Chondrocyte (in vitro differentiated cells): Measurements from ENCODE around the gene GRB2. TPM values are rescaled to one million over a fixed set of nuclear protein-coding genes. Genes with fewer than 3 reads are reported as not detected.

Experiments
- DNase-seq: peaks from one replicate; pipeline ENCODE4 v3.0.0; 2021; ENCODE audit warnings: mixed read lengths, low spot score
- H3K27ac Mint-ChIP-seq: one replicate; pipeline ENCODE4 v1.8.0; 2021; ENCODE audit warnings: mild to moderate bottlenecking, moderate library complexity, mixed read lengths; ENCODE audit not compliant: unreplicated experiment
- H3K27me3 Mint-ChIP-seq: 2 replicates; pipeline ENCODE4 v1.8.0; 2021; ENCODE audit warnings: low read depth, mixed read lengths
- H3K36me3 Mint-ChIP-seq: 2 replicates; pipeline ENCODE4 v1.8.0; 2021; ENCODE audit warnings: low read depth, mixed read lengths
- H3K4me1 Mint-ChIP-seq: 2 replicates; pipeline ENCODE4 v1.8.0; 2021; ENCODE audit warnings: low read depth, mild to moderate bottlenecking, mixed read lengths
- H3K4me3 Mint-ChIP-seq: one replicate; pipeline ENCODE4 v1.8.0; 2021; ENCODE audit warnings: mild to moderate bottlenecking, moderate library complexity, mixed read lengths; ENCODE audit not compliant: unreplicated experiment
- H3K9me3 Mint-ChIP-seq: 2 replicates; pipeline ENCODE4 v1.8.0; 2021; ENCODE audit warnings: low read depth, mixed read lengths
- CTCF ChIP-seq: fragments of 200-600 bp; sonication (generic); IDR thresholded peaks from 2 replicates; pipeline ENCODE4 v1.5.0; 2021; ENCODE audit warnings: antibody characterized with exemption, mild to moderate bottlenecking, moderate library complexity
- total RNA-seq: library from RNA; stranded (reverse); gene quantifications from 3 replicates; pipeline ENCODE4 v1.2.1, GENCODE V29; 2021

GRB2 gene
- total RNA-seq, 1 donor from 2014 or later: 79.4 TPM

DNA sequence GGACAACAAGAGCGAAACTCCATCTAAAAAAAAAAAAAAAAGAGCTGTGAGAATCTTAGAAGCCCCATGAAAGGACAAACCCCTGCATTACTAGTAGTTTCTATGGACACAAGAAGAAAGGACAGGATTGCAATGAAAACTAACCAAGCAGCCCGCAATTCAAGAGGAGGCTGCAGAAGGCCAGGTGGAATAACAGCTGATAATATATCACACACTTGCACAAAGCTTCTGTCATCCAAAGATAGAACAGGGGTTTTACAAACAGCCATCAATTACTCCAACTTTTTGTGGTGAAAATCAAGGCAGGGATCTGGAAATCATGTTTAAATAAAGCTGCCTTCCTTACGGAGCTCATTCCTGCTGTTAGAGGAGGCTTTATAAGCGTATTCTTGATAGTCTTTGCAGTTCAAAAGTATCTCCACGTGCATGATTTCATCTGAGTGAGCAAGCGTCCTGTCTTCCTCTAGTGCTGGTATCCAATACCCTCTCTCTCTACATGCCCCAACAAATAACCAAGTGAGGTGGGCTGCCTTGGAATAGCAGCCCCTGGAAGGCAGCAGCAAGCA, 27.8 kb upstream of the GRB2 start:
- Mint-ChIP-seq H3K4me1 (peaks cover 34% of the 10 kb centered on the region), H3K27ac (no peak overlapping the region), H3K9me3 (no peaks in the 10 kb centered on the region), H3K27me3 (no peaks in the 10 kb centered on the region), H3K4me3 (no peak overlapping the region), H3K36me3 (no peaks in the 10 kb centered on the region)
- TF ChIP-seq CTCF: no peak
- DNase-seq: no peak

DNA sequence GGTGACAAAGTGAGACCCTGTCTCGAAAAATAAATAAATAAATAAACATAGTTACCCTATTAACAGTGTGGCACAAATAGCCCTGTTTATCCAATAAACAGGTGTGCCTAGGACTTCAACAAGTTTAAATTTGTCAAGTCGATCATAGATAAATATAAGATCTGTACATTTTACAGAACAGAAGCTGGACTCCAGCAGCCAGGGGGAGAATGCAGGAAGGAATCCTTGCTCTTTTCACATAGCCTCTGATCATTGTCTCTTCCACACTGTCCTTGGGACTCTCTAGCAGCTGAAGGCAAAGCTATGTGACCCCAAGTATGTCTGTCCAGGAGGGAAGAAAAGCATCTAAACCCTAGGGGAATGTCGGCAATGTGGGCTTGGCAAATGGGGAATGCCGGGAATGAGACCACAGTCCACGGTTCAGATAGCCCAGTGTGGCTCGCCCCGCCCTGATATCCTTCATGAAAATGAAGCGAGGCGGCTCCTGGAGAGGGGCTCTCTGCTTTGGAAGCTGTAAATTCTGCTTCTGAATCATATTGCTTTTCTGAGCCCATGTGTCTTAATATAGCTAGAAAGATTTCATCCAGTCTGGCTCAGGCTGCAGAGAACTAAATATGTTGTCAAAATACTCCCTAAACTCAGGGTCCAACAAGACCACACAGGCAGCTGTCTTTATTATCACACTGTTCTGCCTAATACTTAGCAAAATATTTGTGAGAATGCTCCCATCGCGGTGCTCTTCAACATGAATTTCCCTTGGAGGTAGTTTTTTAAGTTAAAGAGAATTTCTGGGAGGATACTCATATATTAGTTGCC, 24.9 kb upstream of the GRB2 start:
- Mint-ChIP-seq H3K9me3 (no peaks in the 10 kb centered on the region), H3K27ac (peak overlapping the region; percentile 96), H3K4me3 (peak overlapping the region; percentile 49), H3K4me1 (peaks cover 49% of the 10 kb centered on the region), H3K27me3 (no peaks in the 10 kb centered on the region), H3K36me3 (no peaks in the 10 kb centered on the region)
- DNase-seq: no peak
- TF ChIP-seq CTCF: peak; percentile 63

- TF ChIP-seq CTCF: no peak
- no peaks in the 10 kb centered on the region for H3K36me3 Mint-ChIP-seq
- no peaks in the 10 kb centered on the region for H3K27me3 Mint-ChIP-seq
- H3K27ac Mint-ChIP-seq: peak overlapping the region; percentile 96
- H3K9me3 Mint-ChIP-seq: no peaks in the 10 kb centered on the region
- H3K4me3 Mint-ChIP-seq: peak overlapping the region; percentile 14
- no peak for DNase-seq
- H3K4me1 Mint-ChIP-seq: peaks cover 45% of the 10 kb centered on the region
These were observed 23.3 kb upstream of the GRB2 start for GRCh38 chr17:75428543-75429469.

DNA sequence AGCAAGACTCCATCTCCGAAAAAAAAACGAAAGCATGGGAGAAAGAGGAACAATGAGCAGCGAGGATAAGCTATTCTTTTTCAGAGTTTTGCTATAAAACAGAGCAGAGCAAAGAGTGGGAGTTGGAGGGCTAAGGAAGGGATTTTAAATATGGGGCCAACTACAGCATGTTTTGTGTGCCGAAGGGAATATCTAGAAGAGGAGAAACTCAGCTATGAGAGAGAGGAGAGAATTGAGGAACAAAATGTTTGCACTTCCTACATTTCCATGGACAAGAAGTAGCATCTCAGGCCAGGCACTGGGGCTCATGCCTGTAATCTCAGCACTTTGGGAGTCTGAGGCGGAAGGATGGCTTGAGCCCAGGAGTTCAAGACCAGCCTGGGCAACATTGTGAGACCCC, 13.1 kb upstream of the GRB2 start:
- no peak for DNase-seq
- Mint-ChIP-seq H3K4me3 (no peak overlapping the region), H3K9me3 (no peaks in the 10 kb centered on the region), H3K4me1 (peaks cover 3% of the 10 kb centered on the region), H3K36me3 (no peaks in the 10 kb centered on the region), H3K27ac (no peak overlapping the region), H3K27me3 (peaks cover 5% of the 10 kb centered on the region)
- no peak for TF ChIP-seq CTCF

- no peaks in the 10 kb centered on the region for H3K9me3 Mint-ChIP-seq
- H3K36me3 Mint-ChIP-seq: no peaks in the 10 kb centered on the region
- no peak for DNase-seq
- H3K27me3 Mint-ChIP-seq: peaks cover 5% of the 10 kb centered on the region
- peaks cover 6% of the 10 kb centered on the region for H3K4me1 Mint-ChIP-seq
- H3K4me3 Mint-ChIP-seq: no peak overlapping the region
- H3K27ac Mint-ChIP-seq: no peak overlapping the region
- no peak for TF ChIP-seq CTCF
These were observed 11.6 kb upstream of the GRB2 start for GRCh38 chr17:75417054-75417580.
